Measurements from ENCODE around the gene NOD2.

NOD2 gene

GRCh38 chr16:50692999-50693781 lies at the start of gene NOD2:
NOD2 (plus strand) TSS chr16:50693606; CDS start chr16:50699496, 5,890 bp downstream.
- peak; percentile 47 for DNase-seq

- DNase-seq, result no peak
Observed at GRCh38 chr16:50644245-50644644, 49.2 kb upstream of the NOD2 start.

GRCh38 chr16:50644729-50645128 lies 48.7 kb upstream of the NOD2 start:
- DNase-seq, result peak; percentile 51

GRCh38 chr16:50645563-50646220 lies 47.7 kb upstream of the NOD2 start:
- no peak for DNase-seq

GRCh38 chr16:50646345-50646744 lies 47.1 kb upstream of the NOD2 start:
- DNase-seq, result no peak

- no peak for DNase-seq
Observed at GRCh38 chr16:50651835-50652438, 41.5 kb upstream of the NOD2 start.

GRCh38 chr16:50652836-50653425 lies 40.5 kb upstream of the NOD2 start:
- no peak for DNase-seq

GRCh38 chr16:50653633-50654519 lies 39.5 kb upstream of the NOD2 start:
- DNase-seq, result no peak

GRCh38 chr16:50655558-50656055 lies 37.8 kb upstream of the NOD2 start:
- DNase-seq, result no peak

- peak; percentile 61 for DNase-seq
Observed at GRCh38 chr16:50657241-50657640, 36.2 kb upstream of the NOD2 start.

- DNase-seq, result no peak
Observed at GRCh38 chr16:50659806-50660205, 33.6 kb upstream of the NOD2 start.

- no peak for DNase-seq
Observed at GRCh38 chr16:50662306-50662940, 31.0 kb upstream of the NOD2 start.

GRCh38 chr16:50664270-50664669 lies 29.1 kb upstream of the NOD2 start:
- DNase-seq, result no peak

GRCh38 chr16:50665128-50665878 lies 28.1 kb upstream of the NOD2 start:
- peak; percentile 90 for DNase-seq

- peak; percentile 84 for DNase-seq
Observed at GRCh38 chr16:50666658-50667496, 26.5 kb upstream of the NOD2 start.

- DNase-seq, result no peak
Observed at GRCh38 chr16:50667497-50668367, 25.7 kb upstream of the NOD2 start.

- no peak for DNase-seq
Observed at GRCh38 chr16:50668368-50669008, 24.9 kb upstream of the NOD2 start.

GRCh38 chr16:50669741-50670140 lies 23.7 kb upstream of the NOD2 start:
- DNase-seq, result no peak

- no peak for DNase-seq
Observed at GRCh38 chr16:50670476-50670875, 22.9 kb upstream of the NOD2 start.

All from inflammatory macrophage treated with lipopolysaccharide for 4 hours (primary cell).